ENCODE data around the gene PTPRS.

GRCh38 chr19:5292453-5292821 lies 48.2 kb downstream of the PTPRS start:
- TF ChIP-seq CTCF (conservative IDR thresholded peaks at IDR 0.05; ENCODE audit: low read depth, low read length) (no peak), EZH2 (IDR thresholded peaks at IDR 0.05; ENCODE audit: borderline replicate concordance, low read depth, low read length, poor library complexity, severe bottlenecking) (no peak)

Measured in A673 (cell line).